GM18517 (cell line): ENCODE measurements around the gene WDR26.
"Not testable (repeated sequence)": the region's sequence is repeated elsewhere in the genome, so short reads cannot be mapped to it uniquely, and the experiment has no call there.

Experiments
- ATAC-seq: cut with Tn5 transposase; IDR thresholded peaks from one replicate; pipeline ENCODE4 v1.9.1; 2021; ENCODE audit warnings: mild to moderate bottlenecking, moderate library complexity; ENCODE audit not compliant: unreplicated experiment

WDR26 gene

DNA sequence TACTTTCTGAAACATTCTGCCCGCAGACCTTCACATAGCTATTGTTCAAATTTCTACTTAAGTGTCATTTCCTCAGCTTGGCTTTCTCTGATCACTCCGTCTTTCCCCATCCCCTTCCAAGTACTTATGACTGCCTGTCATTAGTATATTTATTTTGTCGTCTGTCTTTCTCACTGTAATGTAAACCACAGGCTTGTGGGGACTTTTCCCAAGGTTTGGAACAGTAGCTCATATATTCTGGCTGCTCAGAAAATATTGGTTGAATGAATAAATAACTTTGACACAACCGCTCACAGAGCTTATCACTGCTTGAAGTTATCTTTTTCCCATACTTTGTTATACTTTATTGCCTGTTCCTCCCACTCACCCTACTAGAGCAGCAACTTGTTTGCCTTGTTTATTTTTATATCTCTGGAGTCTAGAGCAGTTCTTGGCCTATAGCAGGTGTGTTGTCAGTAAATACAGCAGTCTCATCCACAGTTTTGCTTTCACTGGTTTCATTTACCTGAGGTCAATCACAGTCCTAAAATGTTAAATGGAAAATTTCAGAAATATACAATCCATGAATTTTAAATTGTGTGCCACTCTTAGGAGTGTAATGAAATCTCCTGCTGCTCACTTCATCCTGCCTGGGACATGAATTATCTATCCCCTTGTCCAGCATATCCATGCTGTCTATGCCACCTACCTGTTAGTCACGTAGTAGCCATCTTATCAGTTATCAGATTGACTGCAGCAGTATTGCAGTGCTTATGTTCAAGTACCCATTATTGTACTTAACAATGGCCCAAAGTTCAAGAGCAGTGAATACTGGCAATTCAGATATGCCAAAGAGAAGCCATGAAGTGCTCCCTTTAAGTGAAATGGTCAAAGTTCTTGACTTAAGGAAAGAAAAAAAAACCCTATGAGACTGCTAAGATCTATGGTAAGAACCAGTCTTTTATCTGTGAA is 80.3 kb downstream of the WDR26 start:
- ATAC-seq = no peak

DNA sequence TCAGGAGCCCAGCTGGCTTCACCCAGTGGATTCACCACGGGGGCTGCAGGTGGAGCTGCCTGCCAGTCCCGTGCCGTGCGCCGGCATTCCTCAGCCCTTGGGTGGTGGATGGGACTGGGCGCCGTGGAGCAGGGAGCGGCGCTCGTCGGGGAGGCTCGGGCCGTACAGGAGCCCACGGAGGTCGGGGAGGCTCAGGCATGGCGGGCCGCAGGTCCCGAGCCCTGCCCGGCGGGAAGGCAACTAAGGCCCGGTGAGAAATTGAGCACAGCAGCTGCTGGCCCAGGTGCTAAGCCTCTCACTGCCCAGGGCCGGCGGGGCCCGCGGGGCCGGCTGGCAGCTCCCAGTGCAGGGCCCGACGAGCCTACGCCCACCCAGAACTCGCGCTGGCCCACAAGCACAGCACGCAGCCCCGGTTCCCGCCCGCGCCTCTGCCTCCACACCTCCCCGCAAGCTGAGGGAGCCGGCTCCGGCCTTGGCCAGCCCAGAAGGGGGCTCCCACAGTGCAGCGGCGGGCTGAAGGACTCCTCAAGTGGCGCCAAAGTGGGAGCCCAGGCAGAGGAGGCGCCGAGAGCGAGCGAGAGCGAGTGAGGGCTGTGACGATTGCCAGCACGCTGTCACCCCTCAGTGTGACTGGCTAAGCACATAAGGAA is 82.0 kb downstream of the WDR26 start:
- ATAC-seq = not testable (repeated sequence)

DNA sequence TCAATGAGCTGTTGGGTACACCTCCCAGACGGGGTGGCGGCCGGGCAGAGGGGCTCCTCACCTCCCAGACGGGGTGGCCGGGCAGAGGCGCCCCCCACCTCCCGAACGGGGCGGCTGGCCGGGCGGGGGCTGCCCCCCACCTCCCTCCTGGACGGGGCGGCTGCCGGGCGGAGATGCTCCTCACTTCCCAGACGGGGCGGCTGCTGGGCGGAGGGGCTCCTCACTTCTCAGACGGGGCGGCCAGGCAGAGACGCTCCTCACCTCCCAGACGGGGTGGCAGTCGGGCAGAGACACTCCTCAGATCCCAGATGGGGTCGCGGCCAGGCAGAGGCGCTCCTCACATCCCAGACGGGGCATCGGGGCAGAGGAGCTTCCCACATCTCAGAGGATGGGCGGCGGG is 84.9 kb downstream of the WDR26 start:
- ATAC-seq = not testable (repeated sequence)

DNA sequence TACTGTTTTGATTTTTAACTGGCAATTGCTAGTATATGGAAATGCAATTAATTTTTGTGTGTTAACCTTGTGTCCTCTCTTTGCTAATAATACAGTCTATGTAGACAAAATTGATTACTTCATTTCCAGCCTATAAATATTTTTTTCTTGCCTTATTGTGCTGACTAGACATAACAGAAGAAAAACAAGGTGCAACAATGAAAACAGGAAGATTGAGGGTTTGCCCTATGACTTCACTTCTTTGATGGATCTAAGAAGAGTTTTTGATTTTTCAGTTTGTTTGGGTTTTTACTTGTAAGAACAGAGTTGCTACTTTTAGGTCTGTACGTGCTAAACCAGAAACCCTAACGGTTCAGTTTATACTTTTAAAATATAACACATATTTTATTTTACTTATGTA is 86.5 kb downstream of the WDR26 start:
- ATAC-seq = no peak

DNA sequence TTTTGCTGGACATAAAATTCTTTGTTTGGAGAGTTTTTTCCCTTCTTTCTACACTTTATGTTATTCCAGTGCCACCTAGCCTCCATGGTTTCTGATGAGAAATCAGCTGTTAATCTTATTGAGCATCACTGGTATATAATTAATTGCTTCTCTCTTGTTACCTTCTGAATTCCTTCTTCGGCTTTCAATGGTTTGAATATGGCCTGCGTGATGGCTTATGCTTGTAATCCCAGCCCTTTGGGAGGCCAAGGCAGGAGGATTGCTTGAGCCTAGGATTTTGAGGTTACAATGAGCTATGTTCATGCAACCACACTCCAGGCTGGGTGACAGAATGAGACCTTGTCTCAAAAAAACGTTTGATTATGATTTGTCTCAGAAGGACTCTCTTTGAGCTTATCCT is 90.9 kb downstream of the WDR26 start:
- no peak for ATAC-seq

GRCh38 chr1:224340453-224341384 is 93.9 kb downstream of the WDR26 start:
- not testable (repeated sequence) for ATAC-seq

DNA sequence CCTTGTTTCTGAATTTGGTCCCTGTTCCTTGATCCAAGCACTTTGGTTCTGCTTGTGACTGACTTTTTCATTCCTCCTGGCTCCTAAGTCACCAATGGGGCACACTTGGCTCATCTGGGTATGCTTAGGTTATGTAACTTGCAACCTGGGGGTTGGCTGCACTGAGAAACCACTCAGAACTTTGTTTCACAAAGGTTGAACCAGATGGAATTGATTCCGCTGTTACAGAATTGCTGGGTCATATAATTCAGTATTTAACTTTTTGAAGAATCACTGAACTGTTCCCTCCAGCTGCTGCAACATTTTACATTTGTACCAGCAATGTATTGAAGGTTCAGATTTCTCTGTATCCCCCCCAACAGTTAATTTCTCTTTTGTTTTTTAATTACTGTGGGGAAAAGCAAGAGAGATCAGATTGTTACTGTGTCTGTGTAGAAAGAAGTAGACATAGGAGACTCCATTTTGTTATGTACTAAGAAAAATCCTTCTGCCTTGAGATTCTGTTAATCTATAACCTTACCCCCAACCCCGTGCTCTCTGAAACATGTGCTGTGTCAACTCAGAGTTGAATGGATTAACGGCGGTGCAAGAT is 95.1 kb downstream of the WDR26 start:
- no peak for ATAC-seq

- ATAC-seq = no peak
Observed at GRCh38 chr1:224338150-224338838, 96.3 kb downstream of the WDR26 start.
